Measurements from ENCODE around the gene IDH2. TPM values are rescaled to one million over a fixed set of nuclear protein-coding genes. Genes with fewer than 3 reads are reported as not detected.

IDH2 gene
- total and polyA plus RNA-seq, 2 donors from 2014 or later: 87.0 to 545 TPM

DNA sequence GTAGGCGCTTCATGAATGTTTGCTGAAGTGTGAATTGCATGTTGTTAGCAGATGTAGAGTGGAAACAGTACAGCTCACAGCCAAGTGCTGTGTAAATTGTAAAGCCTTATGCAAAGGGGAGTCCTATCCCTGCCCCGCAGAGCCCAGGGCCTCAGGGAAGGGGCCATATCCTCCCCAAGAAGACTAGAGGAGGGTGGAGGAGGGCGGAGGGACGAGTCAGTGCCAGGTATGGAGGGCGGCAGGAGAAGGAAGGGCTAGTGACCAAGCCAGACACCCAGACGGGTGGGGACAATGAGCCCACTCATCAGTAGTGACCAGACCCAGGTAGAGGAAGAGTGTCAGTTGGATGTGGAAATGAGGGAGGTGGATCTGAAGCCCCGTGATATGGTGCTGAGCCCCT is 56.0 kb downstream of the IDH2 start:
- H3K27ac ChIP-seq (ENCODE audit: low read depth in 2 of 2, low read length in 2 of 2): peak overlapping the region; percentile 72 to 78
- H3K27me3 ChIP-seq (ENCODE audit: control insufficient read depth, insufficient read depth, low read length): no peaks in the 10 kb centered on the region
- FAIRE-seq (no peak), DNase-seq (peak in 1 of 5 donors; percentile 62)
- H3K9ac ChIP-seq (ENCODE audit: low read length in 3 of 3): no peak overlapping the region
- H3K4me3 ChIP-seq (ENCODE audit: low read length in 3 of 3): no peak overlapping the region
- intact Hi-C loops (cut with DNase I): no loop called here
- no peaks in the 10 kb centered on the region for H3K36me3 ChIP-seq (ENCODE audit: control insufficient read depth in 2 of 3, insufficient read depth in 3 of 3, low read length in 3 of 3)
- peaks cover 0 to 16% (median 13%) of the 10 kb centered on the region in 3 donors for H3K4me1 ChIP-seq (ENCODE audit: control insufficient read depth in 2 of 3, insufficient read depth in 2 of 3, low read depth in 1 of 3, low read length in 3 of 3)
- TF ChIP-seq, protein P1, sequence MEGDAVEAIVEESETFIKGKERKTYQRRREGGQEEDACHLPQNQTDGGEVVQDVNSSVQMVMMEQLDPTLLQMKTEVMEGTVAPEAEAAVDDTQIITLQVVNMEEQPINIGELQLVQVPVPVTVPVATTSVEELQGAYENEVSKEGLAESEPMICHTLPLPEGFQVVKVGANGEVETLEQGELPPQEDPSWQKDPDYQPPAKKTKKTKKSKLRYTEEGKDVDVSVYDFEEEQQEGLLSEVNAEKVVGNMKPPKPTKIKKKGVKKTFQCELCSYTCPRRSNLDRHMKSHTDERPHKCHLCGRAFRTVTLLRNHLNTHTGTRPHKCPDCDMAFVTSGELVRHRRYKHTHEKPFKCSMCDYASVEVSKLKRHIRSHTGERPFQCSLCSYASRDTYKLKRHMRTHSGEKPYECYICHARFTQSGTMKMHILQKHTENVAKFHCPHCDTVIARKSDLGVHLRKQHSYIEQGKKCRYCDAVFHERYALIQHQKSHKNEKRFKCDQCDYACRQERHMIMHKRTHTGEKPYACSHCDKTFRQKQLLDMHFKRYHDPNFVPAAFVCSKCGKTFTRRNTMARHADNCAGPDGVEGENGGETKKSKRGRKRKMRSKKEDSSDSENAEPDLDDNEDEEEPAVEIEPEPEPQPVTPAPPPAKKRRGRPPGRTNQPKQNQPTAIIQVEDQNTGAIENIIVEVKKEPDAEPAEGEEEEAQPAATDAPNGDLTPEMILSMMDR (IDR thresholded peaks at IDR 0.05; ENCODE audit: borderline replicate concordance, extremely low read depth, insufficient read depth): no peak
- no peaks in the 10 kb centered on the region for H3K9me3 ChIP-seq (ENCODE audit: control insufficient read depth in 2 of 3, insufficient read depth in 1 of 3, low read length in 3 of 3)

GRCh38 chr15:90044916-90045371 is 57.3 kb downstream of the IDH2 start:
- TF ChIP-seq, protein P1 (IDR thresholded peaks at IDR 0.05; ENCODE audit: borderline replicate concordance, extremely low read depth, insufficient read depth): no peak
- no peaks in the 10 kb centered on the region for H3K27me3 ChIP-seq (ENCODE audit: control insufficient read depth, insufficient read depth, low read length)
- H3K36me3 ChIP-seq (ENCODE audit: control insufficient read depth in 2 of 3, insufficient read depth in 3 of 3, low read length in 3 of 3): no peaks in the 10 kb centered on the region
- peak in 2 of 5 donors; percentile 35 to 65 for DNase-seq
- no peak overlapping the region for H3K27ac ChIP-seq (ENCODE audit: low read depth in 2 of 2, low read length in 2 of 2)
- no peak overlapping the region for H3K9ac ChIP-seq (ENCODE audit: low read length in 3 of 3)
- no peak for FAIRE-seq
- H3K4me3 ChIP-seq (ENCODE audit: low read length in 3 of 3): no peak overlapping the region
- H3K9me3 ChIP-seq (ENCODE audit: control insufficient read depth in 2 of 3, insufficient read depth in 1 of 3, low read length in 3 of 3): no peaks in the 10 kb centered on the region
- intact Hi-C loops (cut with DNase I): no loop called here
- H3K4me1 ChIP-seq (ENCODE audit: control insufficient read depth in 2 of 3, insufficient read depth in 2 of 3, low read depth in 1 of 3, low read length in 3 of 3): peaks cover 0 to 21% (median 13%) of the 10 kb centered on the region in 3 donors

DNA sequence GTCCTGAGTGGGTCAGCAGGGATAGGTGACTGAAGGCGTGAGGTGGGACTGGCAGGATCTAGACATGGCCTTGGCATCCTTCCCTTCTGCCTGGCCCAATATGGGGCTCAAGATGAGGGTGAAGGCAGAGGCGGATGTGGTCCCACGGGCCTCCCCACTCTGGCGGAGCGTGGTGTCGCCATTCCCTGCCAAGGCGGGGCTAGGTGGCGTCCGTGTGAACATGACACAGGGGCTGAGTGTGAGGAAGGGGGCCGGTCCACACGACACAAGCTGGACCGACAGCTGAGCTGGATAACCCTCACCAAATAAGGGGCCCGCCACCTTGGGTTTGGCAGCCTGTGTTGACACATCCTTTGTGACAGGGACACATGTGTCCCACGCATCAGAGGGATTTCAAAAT is 58.1 kb downstream of the IDH2 start:
- Histone ChIP-seq H3K36me3 (ENCODE audit: control insufficient read depth in 2 of 3, insufficient read depth in 3 of 3, low read length in 3 of 3) (no peaks in the 10 kb centered on the region), H3K4me1 (ENCODE audit: control insufficient read depth in 2 of 3, insufficient read depth in 2 of 3, low read depth in 1 of 3, low read length in 3 of 3) (peaks cover 0 to 22% (median 13%) of the 10 kb centered on the region in 3 donors), H3K9me3 (ENCODE audit: control insufficient read depth in 2 of 3, insufficient read depth in 1 of 3, low read length in 3 of 3) (no peaks in the 10 kb centered on the region), H3K27ac (ENCODE audit: low read depth in 2 of 2, low read length in 2 of 2) (no peak overlapping the region), H3K9ac (ENCODE audit: low read length in 3 of 3) (no peak overlapping the region), H3K4me3 (ENCODE audit: low read length in 3 of 3) (no peak overlapping the region), H3K27me3 (ENCODE audit: control insufficient read depth, insufficient read depth, low read length) (no peaks in the 10 kb centered on the region)
- DNase-seq (peak in 1 of 5 donors; percentile 60), FAIRE-seq (no peak)
- TF ChIP-seq, protein P1 (IDR thresholded peaks at IDR 0.05; ENCODE audit: borderline replicate concordance, extremely low read depth, insufficient read depth): no peak
- intact Hi-C loops (cut with DNase I): no loop called here

GRCh38 chr15:90043530-90044010 is 58.7 kb downstream of the IDH2 start:
- TF ChIP-seq, protein P1 (IDR thresholded peaks at IDR 0.05; ENCODE audit: borderline replicate concordance, extremely low read depth, insufficient read depth): no peak
- FAIRE-seq (no peak), DNase-seq (peak in 1 of 5 donors; percentile 39)
- Histone ChIP-seq H3K4me3 (ENCODE audit: low read length in 3 of 3) (no peak overlapping the region), H3K9ac (ENCODE audit: low read length in 3 of 3) (no peak overlapping the region), H3K27me3 (ENCODE audit: control insufficient read depth, insufficient read depth, low read length) (no peaks in the 10 kb centered on the region), H3K27ac (ENCODE audit: low read depth in 2 of 2, low read length in 2 of 2) (no peak overlapping the region), H3K36me3 (ENCODE audit: control insufficient read depth in 2 of 3, insufficient read depth in 3 of 3, low read length in 3 of 3) (no peaks in the 10 kb centered on the region), H3K4me1 (ENCODE audit: control insufficient read depth in 2 of 3, insufficient read depth in 2 of 3, low read depth in 1 of 3, low read length in 3 of 3) (peaks cover 0 to 22% (median 13%) of the 10 kb centered on the region in 3 donors), H3K9me3 (ENCODE audit: control insufficient read depth in 2 of 3, insufficient read depth in 1 of 3, low read length in 3 of 3) (no peaks in the 10 kb centered on the region)
- intact Hi-C loops (cut with DNase I): no loop called here

Data from kidney (tissue), 14 donors.